ENCODE results near the gene DLG2.

GRCh38 chr11:84163116-84163515 is 1464.0 kb downstream of the DLG2 start:
- no peak for TF ChIP-seq EGR1 (IDR thresholded peaks at IDR 0.05; ENCODE audit: low read depth in 2 of 2)
- TF ChIP-seq FOXA1 (IDR thresholded peaks at IDR 0.05) = no peak
- no peak for TF ChIP-seq CTCF (IDR thresholded peaks at IDR 0.05; ENCODE audit: low read depth, low read length, missing input control)
- no peak for TF ChIP-seq JUND (IDR thresholded peaks at IDR 0.05)
- TF ChIP-seq, protein P1, sequence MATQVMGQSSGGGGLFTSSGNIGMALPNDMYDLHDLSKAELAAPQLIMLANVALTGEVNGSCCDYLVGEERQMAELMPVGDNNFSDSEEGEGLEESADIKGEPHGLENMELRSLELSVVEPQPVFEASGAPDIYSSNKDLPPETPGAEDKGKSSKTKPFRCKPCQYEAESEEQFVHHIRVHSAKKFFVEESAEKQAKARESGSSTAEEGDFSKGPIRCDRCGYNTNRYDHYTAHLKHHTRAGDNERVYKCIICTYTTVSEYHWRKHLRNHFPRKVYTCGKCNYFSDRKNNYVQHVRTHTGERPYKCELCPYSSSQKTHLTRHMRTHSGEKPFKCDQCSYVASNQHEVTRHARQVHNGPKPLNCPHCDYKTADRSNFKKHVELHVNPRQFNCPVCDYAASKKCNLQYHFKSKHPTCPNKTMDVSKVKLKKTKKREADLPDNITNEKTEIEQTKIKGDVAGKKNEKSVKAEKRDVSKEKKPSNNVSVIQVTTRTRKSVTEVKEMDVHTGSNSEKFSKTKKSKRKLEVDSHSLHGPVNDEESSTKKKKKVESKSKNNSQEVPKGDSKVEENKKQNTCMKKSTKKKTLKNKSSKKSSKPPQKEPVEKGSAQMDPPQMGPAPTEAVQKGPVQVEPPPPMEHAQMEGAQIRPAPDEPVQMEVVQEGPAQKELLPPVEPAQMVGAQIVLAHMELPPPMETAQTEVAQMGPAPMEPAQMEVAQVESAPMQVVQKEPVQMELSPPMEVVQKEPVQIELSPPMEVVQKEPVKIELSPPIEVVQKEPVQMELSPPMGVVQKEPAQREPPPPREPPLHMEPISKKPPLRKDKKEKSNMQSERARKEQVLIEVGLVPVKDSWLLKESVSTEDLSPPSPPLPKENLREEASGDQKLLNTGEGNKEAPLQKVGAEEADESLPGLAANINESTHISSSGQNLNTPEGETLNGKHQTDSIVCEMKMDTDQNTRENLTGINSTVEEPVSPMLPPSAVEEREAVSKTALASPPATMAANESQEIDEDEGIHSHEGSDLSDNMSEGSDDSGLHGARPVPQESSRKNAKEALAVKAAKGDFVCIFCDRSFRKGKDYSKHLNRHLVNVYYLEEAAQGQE (IDR thresholded peaks at IDR 0.05) = no peak
